Liver (tissue), 9 donors: ENCODE results near the gene CLEC16A. TPM values are rescaled to one million over a fixed set of nuclear protein-coding genes. Genes with fewer than 3 reads are reported as not detected.
A peak's percentile ranks its signal among the peaks of the same experiment; 100 is the strongest.

Experiments used
- DNase-seq: peaks from one replicate; pipeline ENCODE4 v3.0.0-alpha.2; 2017; ENCODE audit warnings: low spot score
- H3K27ac ChIP-seq, 2 donors: one replicate each; pipeline ENCODE4 v1.7.0; 2013; ENCODE audit warnings: inconsistent platforms in 2 of 2, low read length in 2 of 2, control low read depth in 1 of 2, low read depth in 1 of 2, mild to moderate bottlenecking in 1 of 2
- H3K27me3 ChIP-seq, 4 donors: one replicate each; pipeline versions ENCODE4 v1.6.1 to v1.7.0; 2013; ENCODE audit warnings: low read length in 3 of 4, inconsistent platforms in 1 of 4, mild to moderate bottlenecking in 1 of 4, moderate library complexity in 1 of 4; ENCODE audit not compliant: control insufficient read depth in 4 of 4, insufficient read depth in 4 of 4
- H3K36me3 ChIP-seq, 4 donors: one replicate each; pipeline versions ENCODE4 v1.6.1 to v1.7.0; 2013; ENCODE audit warnings: low read length in 3 of 4, mild to moderate bottlenecking in 3 of 4, low read depth in 1 of 4, moderate library complexity in 1 of 4; ENCODE audit not compliant: control insufficient read depth in 4 of 4, insufficient read depth in 3 of 4
- H3K4me1 ChIP-seq, 4 donors: one replicate each; pipeline versions ENCODE4 v1.6.1 to v1.7.0; 2013; ENCODE audit warnings: low read length in 3 of 4, mild to moderate bottlenecking in 3 of 4, moderate library complexity in 1 of 4; ENCODE audit not compliant: control insufficient read depth in 4 of 4, insufficient read depth in 4 of 4
- H3K4me3 ChIP-seq, 3 donors: one replicate each; pipeline versions ENCODE4 v1.6.1 to v1.7.0; 2013; ENCODE audit warnings: low read length in 3 of 3, control low read depth in 1 of 3, low read depth in 1 of 3, mild to moderate bottlenecking in 1 of 3
- H3K9ac ChIP-seq, 2 donors: one replicate each; pipeline ENCODE4 v1.7.0; 2013; ENCODE audit warnings: low read length in 2 of 2, mild to moderate bottlenecking in 2 of 2, moderate library complexity in 2 of 2, control low read depth in 1 of 2, low read depth in 1 of 2
- H3K9me3 ChIP-seq, 4 donors: one replicate each; pipeline versions ENCODE4 v1.6.1 to v1.7.0; 2013; ENCODE audit warnings: low read length in 3 of 4; ENCODE audit not compliant: control insufficient read depth in 4 of 4
- ATF3 ChIP-seq: IDR thresholded peaks from 2 replicates; pipeline ENCODE4 v1.6.1; 2016; ENCODE audit warnings: antibody characterized with exemption
- CTCF ChIP-seq: fragments of 150-350 bp; IDR thresholded peaks from 2 replicates; pipeline ENCODE4 v1.5.1; 2017; ENCODE audit warnings: improper control_type of control experiment, low read depth, low read length; ENCODE audit not compliant: missing input control
- EGR1 ChIP-seq, 2 donors: IDR thresholded peaks; 2 replicates each; pipeline ENCODE4 v1.6.1; 2016 to 2018; ENCODE audit warnings: antibody characterized with exemption in 2 of 2, low read depth in 2 of 2
- FOXA1 ChIP-seq: IDR thresholded peaks from 2 replicates; pipeline ENCODE4 v1.6.1; 2016; ENCODE audit warnings: antibody characterized with exemption
- FOXA2 ChIP-seq: IDR thresholded peaks from 2 replicates; pipeline ENCODE4 v1.6.1; 2016; ENCODE audit warnings: antibody characterized with exemption
- GABPA ChIP-seq, 2 donors: IDR thresholded peaks in 1 of 2; conservative IDR thresholded peaks in 1 of 2; 2 replicates each; pipeline ENCODE4 v1.6.1; 2016; ENCODE audit warnings: antibody characterized with exemption in 2 of 2, mild to moderate bottlenecking in 1 of 2, moderate library complexity in 1 of 2
- HNF4A ChIP-seq, 2 donors: conservative IDR thresholded peaks; 2 replicates each; pipeline ENCODE4 v1.6.1; 2016; ENCODE audit warnings: antibody characterized with exemption in 2 of 2, mild to moderate bottlenecking in 2 of 2
- HNF4G ChIP-seq: IDR thresholded peaks from 2 replicates; pipeline ENCODE4 v1.6.1; 2016; ENCODE audit warnings: antibody characterized with exemption
- JUND ChIP-seq, 2 donors: IDR thresholded peaks; 2 replicates each; pipeline ENCODE4 v1.6.1; 2016; ENCODE audit warnings: antibody characterized with exemption in 2 of 2
- MAX ChIP-seq: IDR thresholded peaks from 2 replicates; pipeline ENCODE4 v1.6.1; 2016; ENCODE audit warnings: antibody characterized with exemption
- NR2F2 ChIP-seq: IDR thresholded peaks from 2 replicates; pipeline ENCODE4 v1.6.1; 2016; ENCODE audit warnings: antibody characterized with exemption
- RAD21 ChIP-seq, 2 donors: IDR thresholded peaks; 2 replicates each; pipeline ENCODE4 v1.6.1; 2016; ENCODE audit warnings: antibody characterized with exemption in 2 of 2, mild to moderate bottlenecking in 2 of 2
- REST ChIP-seq: IDR thresholded peaks from 2 replicates; pipeline ENCODE4 v1.6.1; 2016; ENCODE audit warnings: antibody characterized with exemption, mild to moderate bottlenecking
- RXRA ChIP-seq, 2 donors: IDR thresholded peaks; 2 replicates each; pipeline ENCODE4 v1.6.1; 2017 to 2018; ENCODE audit warnings: antibody characterized with exemption in 2 of 2, mild to moderate bottlenecking in 1 of 2
- SP1 ChIP-seq: IDR thresholded peaks from 2 replicates; pipeline ENCODE4 v1.6.1; 2018; ENCODE audit warnings: antibody characterized with exemption, mild to moderate bottlenecking
- TAF1 ChIP-seq: conservative IDR thresholded peaks from 2 replicates; pipeline ENCODE4 v1.6.1; 2016; ENCODE audit warnings: antibody characterized with exemption, mild to moderate bottlenecking
- YY1 ChIP-seq: IDR thresholded peaks from 2 replicates; pipeline ENCODE4 v1.6.1; 2016; ENCODE audit warnings: antibody characterized with exemption, mild to moderate bottlenecking
- ZBTB33 ChIP-seq: IDR thresholded peaks from 2 replicates; pipeline ENCODE4 v1.6.1; 2016; ENCODE audit warnings: antibody characterized with exemption
- WGBS: extraction: QIAGEN DNeasy Blood & Tissue Kit; methylation state at CpG from one replicate; pipeline ENCODE4 v1.1.7; 2013; 5-methylcytosine and 5-hydroxymethylcytosine counted together
- polyA plus RNA-seq, 2 donors: library from polyadenylated mRNA; stranded (reverse) in 1 of 2; unstranded in 1 of 2; fragments of 200-250 nt in 1 of 2; fragments of >200 nt in 1 of 2; fragmentation: Nextera tagmentation in 1 of 2; extraction: Ambion mirVana in 1 of 2; gene quantifications; one replicate each; pipeline versions ENCODE4 v1.2.1 to v1.2.3, GENCODE V29; 2013 to 2015
- total RNA-seq, 2 donors: library from RNA; depleted of rRNA; stranded (reverse); fragments of >200 nt; gene quantifications; one replicate each; pipeline ENCODE4 v1.2.3, GENCODE V29; 2014
- donor health status: healthy.
- donor health status: healthy.
- donor health status: healthy.
- donor health status: healthy.
- donor health status: healthy.

Gene CLEC16A
- total and polyA plus RNA-seq, 4 donors = 9.7 to 23.0 (median 17.4) TPM

GRCh38 chr16:11067697-11068141 lies 123.4 kb downstream of the CLEC16A start:
- Histone ChIP-seq H3K27me3 (no peaks in the 10 kb centered on the region), H3K9me3 (no peaks in the 10 kb centered on the region), H3K4me3 (no peak overlapping the region), H3K27ac (peak overlapping the region; percentile 38 to 60), H3K4me1 (peaks cover 10 to 24% (median 15%) of the 10 kb centered on the region in 4 donors), H3K36me3 (peaks cover 0 to 2% (median 0%) of the 10 kb centered on the region in 4 donors), H3K9ac (no peak overlapping the region)
- 28% methylated on average over 7 of the region's 7 CpGs for WGBS
- peak; percentile 81 for TF ChIP-seq REST
- TF ChIP-seq CTCF = no peak
- peak in 1 of 2 donors; percentile 19 for TF ChIP-seq GABPA (IDR thresholded peaks at IDR 0.05 in 1 of 2, conservative IDR thresholded peaks at IDR 0.05 in 1 of 2)
- peak; percentile 66 to 84 for TF ChIP-seq RXRA (IDR thresholded peaks at IDR 0.05)
- TF ChIP-seq HNF4A (conservative IDR thresholded peaks at IDR 0.05) = peak; percentile 76 to 79
- peak; percentile 49 for TF ChIP-seq ZBTB33
- TF ChIP-seq JUND (IDR thresholded peaks at IDR 0.05) = peak in 1 of 2 donors; percentile 56
- no peak for TF ChIP-seq ATF3
- peak; percentile 55 for TF ChIP-seq FOXA2
- peak; percentile 19 for TF ChIP-seq HNF4G
- TF ChIP-seq SP1 = peak; percentile 81
- peak in 1 of 2 donors; percentile 60 for TF ChIP-seq EGR1 (IDR thresholded peaks at IDR 0.05; ENCODE audit: low read depth in 2 of 2)
- TF ChIP-seq YY1 = peak; percentile 82
- TF ChIP-seq MAX = peak; percentile 92
- peak; percentile 49 to 53 for TF ChIP-seq RAD21 (IDR thresholded peaks at IDR 0.05)
- TF ChIP-seq TAF1 = no peak
- TF ChIP-seq NR2F2 = no peak
- TF ChIP-seq FOXA1 = peak; percentile 56
- no peak for DNase-seq
